Peyer's patch (tissue), 4 donors: ENCODE results near the gene HTT.

Experiments used
- POLR2A ChIP-seq, 2 donors: fragments of 450-650 bp; IDR thresholded peaks; one replicate each; pipeline ENCODE4 v1.5.1; 2017; ENCODE audit warnings: antibody characterized with exemption in 2 of 2, mild to moderate bottlenecking in 2 of 2, moderate library complexity in 2 of 2
- TF ChIP-seq, protein P1 (sequence below), 6 experiments: fragments of 450-650 bp in 4 of 6; fragments of 200-600 bp in 2 of 6; sonication (generic) in 1 of 6; IDR thresholded peaks; one replicate each; pipeline ENCODE4 v1.5.1; 2017 to 2019; ENCODE audit warnings: antibody characterized with exemption in 6 of 6, mild to moderate bottlenecking in 3 of 6, moderate library complexity in 1 of 6

DNA sequence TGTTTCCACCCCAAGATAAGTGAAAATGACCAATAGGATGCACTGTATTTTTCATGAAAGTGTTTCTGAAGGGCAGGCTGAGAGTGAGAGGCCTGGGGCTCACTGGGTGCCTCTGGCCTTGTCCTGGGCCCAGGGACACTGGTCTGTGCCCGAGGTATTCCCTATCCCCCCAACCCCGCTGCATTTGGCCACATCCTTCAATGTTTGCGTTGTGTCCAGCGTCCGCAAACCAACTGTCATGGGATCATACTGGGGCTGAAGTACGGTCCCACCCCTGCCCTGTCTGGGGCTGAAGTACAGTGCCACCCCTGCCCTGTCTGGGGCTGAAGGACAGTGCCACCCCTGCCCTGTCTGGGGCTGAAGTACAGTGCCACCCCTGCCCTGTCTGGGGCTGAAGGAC is 152.5 kb downstream of the HTT start:
- no peak for TF ChIP-seq POLR2A (IDR thresholded peaks at IDR 0.05)
- TF ChIP-seq, protein P1, sequence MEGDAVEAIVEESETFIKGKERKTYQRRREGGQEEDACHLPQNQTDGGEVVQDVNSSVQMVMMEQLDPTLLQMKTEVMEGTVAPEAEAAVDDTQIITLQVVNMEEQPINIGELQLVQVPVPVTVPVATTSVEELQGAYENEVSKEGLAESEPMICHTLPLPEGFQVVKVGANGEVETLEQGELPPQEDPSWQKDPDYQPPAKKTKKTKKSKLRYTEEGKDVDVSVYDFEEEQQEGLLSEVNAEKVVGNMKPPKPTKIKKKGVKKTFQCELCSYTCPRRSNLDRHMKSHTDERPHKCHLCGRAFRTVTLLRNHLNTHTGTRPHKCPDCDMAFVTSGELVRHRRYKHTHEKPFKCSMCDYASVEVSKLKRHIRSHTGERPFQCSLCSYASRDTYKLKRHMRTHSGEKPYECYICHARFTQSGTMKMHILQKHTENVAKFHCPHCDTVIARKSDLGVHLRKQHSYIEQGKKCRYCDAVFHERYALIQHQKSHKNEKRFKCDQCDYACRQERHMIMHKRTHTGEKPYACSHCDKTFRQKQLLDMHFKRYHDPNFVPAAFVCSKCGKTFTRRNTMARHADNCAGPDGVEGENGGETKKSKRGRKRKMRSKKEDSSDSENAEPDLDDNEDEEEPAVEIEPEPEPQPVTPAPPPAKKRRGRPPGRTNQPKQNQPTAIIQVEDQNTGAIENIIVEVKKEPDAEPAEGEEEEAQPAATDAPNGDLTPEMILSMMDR (IDR thresholded peaks at IDR 0.05), result no peak
